ENCODE data around the gene KIF21A. TPM values are rescaled to one million over a fixed set of nuclear protein-coding genes. Genes with fewer than 3 reads are reported as not detected.

The KIF21A gene
- total and polyA plus RNA-seq, 12 donors: 11.4 to 71.8 (median 49.9) TPM

DNA sequence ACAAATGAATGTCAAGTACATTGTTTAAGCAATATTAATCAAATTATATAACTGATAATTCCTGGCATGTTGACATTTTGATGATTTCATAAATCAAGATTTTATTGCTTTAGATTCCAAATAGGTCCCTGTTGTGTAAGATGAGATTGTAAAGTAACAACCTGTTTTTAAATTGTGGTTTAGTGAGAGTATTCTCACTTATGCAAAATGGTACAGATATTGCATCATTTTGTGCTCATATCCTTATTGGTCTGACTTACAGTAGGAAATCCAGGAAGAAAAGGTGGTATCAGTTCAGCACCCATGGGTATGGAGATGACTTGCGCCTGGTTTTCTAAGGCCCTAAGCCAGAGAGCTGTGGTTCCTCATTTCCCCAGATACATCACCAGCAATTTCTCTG lies 165.5 kb downstream of the KIF21A start:
- no peaks in the 10 kb centered on the region for H3K27me3 ChIP-seq
- TF ChIP-seq, protein P1, sequence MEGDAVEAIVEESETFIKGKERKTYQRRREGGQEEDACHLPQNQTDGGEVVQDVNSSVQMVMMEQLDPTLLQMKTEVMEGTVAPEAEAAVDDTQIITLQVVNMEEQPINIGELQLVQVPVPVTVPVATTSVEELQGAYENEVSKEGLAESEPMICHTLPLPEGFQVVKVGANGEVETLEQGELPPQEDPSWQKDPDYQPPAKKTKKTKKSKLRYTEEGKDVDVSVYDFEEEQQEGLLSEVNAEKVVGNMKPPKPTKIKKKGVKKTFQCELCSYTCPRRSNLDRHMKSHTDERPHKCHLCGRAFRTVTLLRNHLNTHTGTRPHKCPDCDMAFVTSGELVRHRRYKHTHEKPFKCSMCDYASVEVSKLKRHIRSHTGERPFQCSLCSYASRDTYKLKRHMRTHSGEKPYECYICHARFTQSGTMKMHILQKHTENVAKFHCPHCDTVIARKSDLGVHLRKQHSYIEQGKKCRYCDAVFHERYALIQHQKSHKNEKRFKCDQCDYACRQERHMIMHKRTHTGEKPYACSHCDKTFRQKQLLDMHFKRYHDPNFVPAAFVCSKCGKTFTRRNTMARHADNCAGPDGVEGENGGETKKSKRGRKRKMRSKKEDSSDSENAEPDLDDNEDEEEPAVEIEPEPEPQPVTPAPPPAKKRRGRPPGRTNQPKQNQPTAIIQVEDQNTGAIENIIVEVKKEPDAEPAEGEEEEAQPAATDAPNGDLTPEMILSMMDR (IDR thresholded peaks at IDR 0.05): no peak
- DNase-seq: no peak
- no peaks in the 10 kb centered on the region for H3K4me1 ChIP-seq
- WGBS, 2 donors: 96 to 100% methylated on average over 1 of the region's 1 CpG
- intact Hi-C loops (cut with DNase I): loop anchor here in 5 of 10 donors (10.0 kb wide), 3 partner anchors 133 to 363 kb away; no protein-coding TSS in a partner anchor
- no peak overlapping the region for H3K27ac ChIP-seq
- no peak for ATAC-seq
- no peaks in the 10 kb centered on the region for H3K36me3 ChIP-seq
- no peak overlapping the region for H3K4me3 ChIP-seq
- H3K9me3 ChIP-seq: no peaks in the 10 kb centered on the region

DNA sequence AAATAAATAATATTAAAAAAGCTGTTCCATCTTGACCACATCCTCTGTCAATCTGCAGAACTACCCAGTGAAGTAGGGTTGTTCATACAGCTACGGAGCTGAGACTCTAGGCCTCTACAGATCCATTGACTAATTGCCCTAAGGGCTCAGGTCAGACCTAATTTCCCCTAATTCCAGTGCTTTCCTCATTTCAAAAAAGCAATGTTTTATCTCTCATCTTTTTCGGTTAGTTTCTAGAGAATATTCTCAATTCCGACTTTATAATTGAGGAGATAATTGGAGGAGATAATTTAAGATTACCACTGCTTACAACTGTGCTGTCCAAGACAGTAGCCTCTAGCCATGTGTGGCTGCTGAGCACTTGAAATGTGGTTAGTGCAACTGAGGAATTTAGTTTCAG lies 167.1 kb downstream of the KIF21A start:
- Histone ChIP-seq H3K36me3 (no peaks in the 10 kb centered on the region), H3K27ac (no peak overlapping the region), H3K27me3 (no peaks in the 10 kb centered on the region), H3K4me1 (no peaks in the 10 kb centered on the region), H3K4me3 (no peak overlapping the region), H3K9me3 (no peaks in the 10 kb centered on the region)
- 75 to 78% methylated on average over 3 of the region's 3 CpGs for WGBS, 2 donors
- TF ChIP-seq, protein P1 (IDR thresholded peaks at IDR 0.05): no peak
- intact Hi-C loops (cut with DNase I): loop anchor here in 5 of 10 donors (10.0 kb wide), 3 partner anchors 131 to 361 kb away; no protein-coding TSS in a partner anchor
- DNase-seq (no peak), ATAC-seq (no peak)

DNA sequence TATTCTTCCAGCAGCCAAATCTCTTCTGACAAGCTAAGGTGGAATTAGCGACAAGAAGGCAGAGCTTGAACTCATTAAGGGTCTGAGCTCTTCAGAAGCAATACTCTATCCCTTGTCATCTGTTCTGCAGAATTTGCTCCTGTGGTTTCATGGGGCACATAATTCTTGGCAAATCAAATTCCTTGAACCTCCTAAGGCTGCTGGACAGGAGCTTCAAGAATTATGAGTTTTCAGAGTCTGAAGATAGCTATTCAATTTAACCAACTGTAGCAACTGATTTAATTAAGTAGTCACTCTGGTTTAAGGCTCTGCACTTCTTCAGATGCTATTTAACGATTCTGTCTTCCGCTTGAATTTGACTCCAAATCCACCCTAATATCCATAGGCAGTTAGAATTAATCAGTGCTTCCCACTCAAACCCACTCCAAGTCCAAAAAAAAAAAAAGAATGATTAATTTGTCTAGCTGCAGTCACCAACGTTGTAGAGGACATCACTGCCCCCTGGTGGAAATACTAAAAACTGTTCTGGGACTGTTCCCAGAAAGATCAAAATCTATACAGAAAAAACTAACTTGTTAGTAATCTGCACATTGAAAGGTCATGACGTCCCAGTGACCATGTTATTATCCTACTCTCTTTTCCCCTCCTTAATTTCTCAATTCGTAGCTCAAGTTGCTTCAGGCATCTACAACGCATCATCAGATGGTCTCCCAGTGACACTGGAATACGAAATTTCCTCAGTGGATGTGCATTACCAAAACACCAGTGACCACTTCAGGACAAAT lies 169.9 kb downstream of the KIF21A start:
- Histone ChIP-seq H3K9me3 (no peaks in the 10 kb centered on the region), H3K4me3 (no peak overlapping the region), H3K27me3 (no peaks in the 10 kb centered on the region), H3K27ac (no peak overlapping the region), H3K4me1 (no peaks in the 10 kb centered on the region), H3K36me3 (no peaks in the 10 kb centered on the region)
- 29 to 30% methylated on average over 8 of the region's 8 CpGs for WGBS, 2 donors
- DNase-seq (peak in 1 of 2 donors; percentile 12), ATAC-seq (no peak)
- intact Hi-C loops (cut with DNase I): loop anchor here in 8 of 10 donors (2.0 to 10.0 kb wide), 10 partner anchors 126 to 946 kb away; no protein-coding TSS in a partner anchor
- TF ChIP-seq, protein P1 (IDR thresholded peaks at IDR 0.05): peak; percentile 37 to 81 (median 67)

DNA sequence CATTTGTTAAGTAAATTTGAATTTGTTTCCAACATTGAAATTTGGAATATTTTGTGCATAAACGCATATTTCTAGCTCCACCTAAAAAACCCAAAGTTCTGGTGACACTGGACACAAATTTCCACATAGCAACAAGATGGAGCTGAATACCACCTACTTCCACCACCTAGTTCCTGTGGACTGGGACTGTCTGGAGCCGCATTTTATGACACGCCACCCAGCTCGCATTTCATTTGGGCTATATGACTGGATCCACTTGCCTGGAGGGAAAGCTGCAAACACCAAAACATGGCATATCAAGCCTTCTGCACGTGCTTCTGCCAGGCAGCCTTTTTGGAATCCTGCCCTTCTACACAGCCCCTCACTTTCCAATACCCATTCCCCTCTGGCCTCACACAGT lies 173.4 kb downstream of the KIF21A start:
- H3K9me3 ChIP-seq: no peaks in the 10 kb centered on the region
- ATAC-seq: no peak
- no peak overlapping the region for H3K4me3 ChIP-seq
- no peaks in the 10 kb centered on the region for H3K36me3 ChIP-seq
- H3K27ac ChIP-seq: no peak overlapping the region
- intact Hi-C loops (cut with DNase I): no loop called here
- no peaks in the 10 kb centered on the region for H3K27me3 ChIP-seq
- DNase-seq: no peak
- TF ChIP-seq, protein P1 (IDR thresholded peaks at IDR 0.05): no peak
- 86 to 89% methylated on average over 5 of the region's 5 CpGs for WGBS, 2 donors
- no peaks in the 10 kb centered on the region for H3K4me1 ChIP-seq
